ENCODE measurements around the gene OSTM1.

Gene OSTM1

DNA sequence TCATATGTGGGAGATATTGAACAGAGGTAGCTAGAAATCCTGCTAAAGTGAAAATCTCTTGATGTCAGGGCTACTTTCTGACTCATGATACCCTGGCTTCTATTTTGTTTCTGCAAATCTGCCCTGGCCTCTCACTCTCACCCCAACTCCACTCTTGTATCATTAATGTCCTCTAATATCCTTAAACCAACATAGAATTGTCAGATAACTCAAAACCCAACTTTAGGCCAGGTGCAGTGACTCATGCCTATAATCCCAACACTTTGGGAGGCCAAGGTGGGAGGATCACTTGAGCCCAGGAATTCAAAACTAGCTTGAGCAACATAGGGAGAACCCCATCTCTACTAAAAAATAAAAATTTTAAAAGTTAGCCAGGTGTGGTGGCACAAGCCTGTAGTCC, 33.8 kb upstream of the OSTM1 start:
- TF ChIP-seq CTCF (conservative IDR thresholded peaks at IDR 0.05): no peak
- no peak for TF ChIP-seq ZFX (IDR thresholded peaks at IDR 0.05)
- no peak overlapping the region for H3K27ac ChIP-seq

- no peak for TF ChIP-seq ZFX (IDR thresholded peaks at IDR 0.05)
- no peak for TF ChIP-seq CTCF (conservative IDR thresholded peaks at IDR 0.05)
- no peak overlapping the region for H3K27ac ChIP-seq
Measured at GRCh38 chr6:108107102-108107501, 32.6 kb upstream of the OSTM1 start.

- H3K27ac ChIP-seq: no peak overlapping the region
- TF ChIP-seq ZFX (IDR thresholded peaks at IDR 0.05) (no peak), CTCF (conservative IDR thresholded peaks at IDR 0.05) (no peak)
Measured at GRCh38 chr6:108106694-108107093, 32.2 kb upstream of the OSTM1 start.

- no peak for TF ChIP-seq CTCF (conservative IDR thresholded peaks at IDR 0.05)
- no peak for TF ChIP-seq ZFX (IDR thresholded peaks at IDR 0.05)
- no peak overlapping the region for H3K27ac ChIP-seq
Measured at GRCh38 chr6:108106261-108106660, 31.7 kb upstream of the OSTM1 start.

GRCh38 chr6:108105571-108105970, 31.0 kb upstream of the OSTM1 start:
- TF ChIP-seq CTCF (conservative IDR thresholded peaks at IDR 0.05) (no peak), ZFX (IDR thresholded peaks at IDR 0.05) (no peak)
- no peak overlapping the region for H3K27ac ChIP-seq

DNA sequence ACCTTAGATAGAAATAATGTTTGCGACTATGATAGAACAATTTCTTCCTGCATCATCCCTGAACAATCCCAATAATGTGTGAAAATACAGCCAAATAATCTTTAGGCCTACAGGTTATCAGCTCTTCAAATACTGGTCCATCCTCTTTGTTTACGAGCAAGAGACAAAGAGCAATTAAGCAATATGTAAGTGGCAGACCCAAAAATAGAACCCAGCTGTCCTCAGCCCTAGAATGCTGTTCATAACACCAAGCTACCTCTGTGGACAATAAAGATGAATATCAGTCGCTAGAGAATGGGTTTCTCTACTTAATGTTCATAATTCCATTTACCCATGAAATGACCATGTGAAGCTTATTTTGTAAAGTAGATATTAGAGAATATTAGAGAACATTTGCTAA, 28.4 kb upstream of the OSTM1 start:
- TF ChIP-seq CTCF (conservative IDR thresholded peaks at IDR 0.05) (no peak), ZFX (IDR thresholded peaks at IDR 0.05) (no peak)
- H3K27ac ChIP-seq: no peak overlapping the region

DNA sequence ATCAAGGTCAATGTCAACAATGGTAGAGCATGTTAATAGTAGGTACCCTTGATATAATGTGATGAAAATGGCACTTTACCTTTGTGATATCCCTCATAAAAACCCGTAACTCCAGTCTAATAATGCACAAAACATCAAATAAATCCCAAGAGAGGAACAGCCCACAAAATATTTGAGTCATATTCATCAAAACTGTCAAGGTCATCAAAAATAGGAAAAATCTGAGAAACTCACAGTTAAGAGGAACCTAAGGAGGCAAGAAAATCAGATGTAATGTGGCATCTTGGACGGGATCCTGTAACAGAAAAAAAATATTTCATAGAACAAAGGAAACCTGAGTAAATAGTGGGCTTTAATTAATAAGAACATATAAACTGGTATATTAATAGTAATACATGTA, 25.5 kb upstream of the OSTM1 start:
- no peak overlapping the region for H3K27ac ChIP-seq
- TF ChIP-seq ZFX (IDR thresholded peaks at IDR 0.05) (no peak), CTCF (conservative IDR thresholded peaks at IDR 0.05) (no peak)

Measured in C4-2B (cell line).